T follicular helper cell (primary cell): ENCODE results near the gene NHLRC2.
"Not testable (repeated sequence)": the region's sequence is repeated elsewhere in the genome, so short reads cannot be mapped to it uniquely, and the experiment has no call there.

Source experiments
- DNase-seq: peaks from one replicate; pipeline ENCODE4 v3.0.0-alpha.2; 2020; ENCODE audit warnings: low read depth
- total RNA-seq, 2 experiments: gene quantifications; one replicate each; lab custom pipeline; 2026; lab: John Stamatoyannopoulos, UW

NHLRC2 gene
- total RNA-seq = 22.6 to 29.0 reads per million in 2 experiments

DNA sequence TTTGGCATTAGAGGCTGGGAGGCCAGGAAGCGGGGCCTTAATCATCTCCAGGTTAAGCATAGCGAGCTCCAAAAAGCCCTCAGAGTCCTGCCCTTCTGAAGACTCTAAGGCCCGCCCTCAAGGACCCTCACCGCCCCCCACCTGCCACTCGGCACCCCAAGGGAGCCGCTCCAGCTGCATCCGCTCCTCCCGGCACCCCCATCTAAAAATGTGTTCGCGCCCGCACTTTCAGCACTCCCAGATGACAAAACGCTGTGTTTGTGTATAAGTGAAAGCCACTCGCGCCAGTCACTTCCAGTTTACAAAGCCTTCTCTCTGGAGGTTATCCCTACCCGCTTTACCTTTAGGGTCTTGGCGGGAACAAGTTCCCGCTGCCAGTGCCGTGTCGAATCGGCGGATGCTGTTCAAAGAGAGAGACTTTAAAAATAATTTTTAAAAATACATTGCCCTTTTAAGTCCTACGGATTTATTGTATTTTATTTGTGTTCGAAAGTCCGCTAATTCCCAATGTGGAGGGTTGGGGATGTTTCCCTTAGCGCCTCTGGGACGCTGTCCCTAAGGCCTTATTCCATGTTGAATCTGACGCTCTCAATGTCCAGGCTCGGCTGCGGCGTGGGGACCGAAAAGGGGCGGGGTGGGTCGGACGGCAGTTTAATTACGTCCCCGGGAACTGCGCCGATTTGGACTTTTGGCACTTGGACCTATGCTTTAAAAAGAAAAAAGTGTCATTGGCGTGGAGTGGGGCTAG is at the start of gene NHLRC2, which contains the start of gene DCLRE1A:
Gene NHLRC2, plus strand, starts transcription at position 649 of the 748 bp plus-strand sequence. CDS start 212 bp downstream, outside the sequence.
Gene DCLRE1A, minus strand, starts transcription at position 70 of the 748 bp plus-strand sequence. CDS start 900 bp downstream, outside the sequence.
- peak; percentile 41 for DNase-seq

DNA sequence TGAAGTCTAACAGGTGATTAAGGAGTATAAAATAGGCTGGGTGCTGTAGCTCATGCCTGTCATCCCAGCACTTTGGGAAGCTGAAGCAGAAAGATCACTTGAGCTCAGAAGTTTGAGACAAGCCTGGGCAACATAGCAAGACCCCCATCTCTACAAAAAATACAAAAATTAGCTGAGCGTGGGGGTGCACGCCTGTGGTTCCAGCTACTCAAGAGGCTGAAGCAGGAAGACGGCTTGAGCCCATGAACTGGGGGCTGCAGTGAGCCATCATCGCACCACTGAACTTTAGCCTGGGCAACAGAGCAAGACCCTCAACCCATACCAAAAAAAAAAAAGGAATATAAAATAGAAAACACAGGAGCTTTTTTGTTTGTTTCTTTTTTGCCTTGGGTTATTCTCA is 48.0 kb upstream of the NHLRC2 start:
- no peak for DNase-seq

DNA sequence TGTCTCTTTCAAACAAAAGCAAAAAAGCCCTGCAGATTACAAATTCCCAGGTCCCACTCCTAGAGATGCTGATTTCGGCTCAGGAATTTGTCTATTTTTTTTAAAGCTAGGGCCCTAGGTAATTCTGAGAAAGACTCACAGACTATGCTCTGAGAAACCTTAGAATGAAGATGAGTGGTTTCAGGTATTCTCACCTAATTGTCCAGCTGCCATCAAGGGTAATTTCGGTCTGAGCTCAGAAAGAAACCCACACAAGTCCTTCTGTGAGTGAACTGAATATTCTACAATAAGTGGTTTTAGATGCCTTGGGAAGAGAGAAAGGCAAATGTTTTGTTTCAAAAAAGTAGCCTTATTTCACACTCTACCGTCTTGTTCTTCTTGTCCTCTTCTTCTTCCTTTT is 46.3 kb upstream of the NHLRC2 start:
- no peak for DNase-seq

GRCh38 chr10:113814700-113815099 is 39.8 kb upstream of the NHLRC2 start:
- not testable (repeated sequence) for DNase-seq

- no peak for DNase-seq
Measured at GRCh38 chr10:113819989-113820388, 34.5 kb upstream of the NHLRC2 start.

DNA sequence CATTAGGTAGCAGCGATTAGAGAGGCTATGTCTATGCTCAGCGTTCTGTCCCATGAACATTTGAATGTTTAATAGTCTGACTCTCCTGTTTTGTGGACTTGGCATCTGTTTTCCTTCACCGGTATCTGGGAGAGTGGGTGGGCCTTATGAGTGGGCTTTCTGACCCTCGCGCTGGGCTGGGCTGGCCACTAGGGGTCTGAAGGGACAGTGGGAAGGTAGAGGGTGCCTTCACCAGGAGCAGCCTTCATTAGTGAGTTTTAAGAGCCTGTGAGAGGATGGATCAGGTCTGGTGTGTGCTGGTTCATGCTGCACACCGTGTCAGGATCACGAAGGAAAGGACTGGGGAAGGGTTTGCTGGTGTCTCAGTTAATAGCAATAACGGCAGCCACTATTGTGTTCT is 34.0 kb upstream of the NHLRC2 start:
- no peak for DNase-seq

- not testable (repeated sequence) for DNase-seq
Measured at GRCh38 chr10:113821306-113821705, 33.2 kb upstream of the NHLRC2 start.

DNA sequence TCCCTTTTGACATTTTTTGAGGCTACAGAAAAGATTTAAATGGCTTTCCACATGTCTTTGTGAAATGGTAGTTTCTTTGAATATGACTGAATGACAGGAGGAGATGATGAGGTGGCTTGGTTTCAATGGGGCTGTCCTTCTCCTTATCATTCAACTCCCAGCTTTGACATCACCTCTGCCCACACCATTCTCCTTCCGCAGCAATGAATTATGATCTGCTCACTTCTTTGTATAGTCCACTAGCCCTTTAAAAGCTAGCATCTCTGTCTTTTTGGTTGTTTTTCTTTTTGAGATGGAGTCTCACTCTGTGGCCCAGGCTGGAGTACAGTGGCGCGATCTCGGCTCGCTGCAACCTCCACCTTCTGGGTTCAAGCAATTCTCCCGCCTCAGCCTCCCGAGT is 32.3 kb upstream of the NHLRC2 start:
- DNase-seq = no peak

- no peak for DNase-seq
Measured at GRCh38 chr10:113823389-113823788, 31.1 kb upstream of the NHLRC2 start.

GRCh38 chr10:113825791-113826190 is 28.7 kb upstream of the NHLRC2 start:
- DNase-seq = no peak

GRCh38 chr10:113828567-113828966 is 25.9 kb upstream of the NHLRC2 start:
- not testable (repeated sequence) for DNase-seq

- no peak for DNase-seq
Measured at GRCh38 chr10:113842171-113842570, 12.3 kb upstream of the NHLRC2 start.

DNA sequence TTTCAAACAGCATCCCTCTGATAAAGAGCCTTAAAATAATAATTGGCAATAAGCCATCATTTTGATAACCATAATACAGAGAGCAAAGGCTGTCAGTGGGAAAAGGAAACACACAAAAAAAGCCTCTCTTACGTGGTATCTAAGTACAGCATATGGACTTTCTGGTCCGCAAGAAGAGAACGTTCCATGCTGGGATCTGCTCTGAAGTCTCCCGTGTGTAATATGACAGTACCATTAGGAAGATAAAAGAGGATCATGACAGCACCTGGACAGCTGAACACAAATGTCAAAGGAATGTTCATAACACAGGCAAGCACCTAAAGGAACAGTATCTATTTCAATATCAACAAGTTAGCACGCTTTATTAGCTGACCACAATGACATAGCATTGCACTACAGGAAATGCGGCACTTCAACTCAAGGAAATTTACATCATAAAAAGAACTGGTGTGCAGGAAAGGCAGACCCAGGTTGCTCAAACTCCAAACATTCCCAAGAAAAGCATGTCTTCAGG is 10.4 kb upstream of the NHLRC2 start:
- DNase-seq = no peak

GRCh38 chr10:113846036-113846435 is 8.4 kb upstream of the NHLRC2 start:
- no peak for DNase-seq

- DNase-seq = no peak
Measured at GRCh38 chr10:113849140-113849803, 5.2 kb upstream of the NHLRC2 start.

- DNase-seq = no peak
Measured at GRCh38 chr10:113849946-113850345, 4.5 kb upstream of the NHLRC2 start.

DNA sequence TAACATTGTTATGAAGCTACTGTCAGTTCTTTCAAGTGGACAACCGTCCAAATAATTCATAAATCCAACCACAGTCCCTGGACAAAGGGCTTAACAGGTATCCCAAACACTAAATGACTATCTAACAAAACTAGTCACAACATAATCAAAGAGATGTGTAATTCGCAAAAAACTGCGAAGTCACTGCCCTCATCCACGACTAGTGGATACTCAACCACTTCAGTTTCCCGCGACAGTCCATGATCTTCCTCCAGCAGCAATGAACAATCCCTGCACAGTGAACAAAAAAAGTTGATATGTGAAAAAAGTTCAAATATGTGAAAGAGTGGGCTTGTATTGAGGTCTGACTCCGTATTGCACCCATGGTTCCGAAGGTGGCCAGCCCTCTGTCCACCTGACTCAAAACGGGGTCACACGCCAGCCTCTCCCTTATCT is 866 bp upstream of the NHLRC2 start:
- DNase-seq = no peak

DNA sequence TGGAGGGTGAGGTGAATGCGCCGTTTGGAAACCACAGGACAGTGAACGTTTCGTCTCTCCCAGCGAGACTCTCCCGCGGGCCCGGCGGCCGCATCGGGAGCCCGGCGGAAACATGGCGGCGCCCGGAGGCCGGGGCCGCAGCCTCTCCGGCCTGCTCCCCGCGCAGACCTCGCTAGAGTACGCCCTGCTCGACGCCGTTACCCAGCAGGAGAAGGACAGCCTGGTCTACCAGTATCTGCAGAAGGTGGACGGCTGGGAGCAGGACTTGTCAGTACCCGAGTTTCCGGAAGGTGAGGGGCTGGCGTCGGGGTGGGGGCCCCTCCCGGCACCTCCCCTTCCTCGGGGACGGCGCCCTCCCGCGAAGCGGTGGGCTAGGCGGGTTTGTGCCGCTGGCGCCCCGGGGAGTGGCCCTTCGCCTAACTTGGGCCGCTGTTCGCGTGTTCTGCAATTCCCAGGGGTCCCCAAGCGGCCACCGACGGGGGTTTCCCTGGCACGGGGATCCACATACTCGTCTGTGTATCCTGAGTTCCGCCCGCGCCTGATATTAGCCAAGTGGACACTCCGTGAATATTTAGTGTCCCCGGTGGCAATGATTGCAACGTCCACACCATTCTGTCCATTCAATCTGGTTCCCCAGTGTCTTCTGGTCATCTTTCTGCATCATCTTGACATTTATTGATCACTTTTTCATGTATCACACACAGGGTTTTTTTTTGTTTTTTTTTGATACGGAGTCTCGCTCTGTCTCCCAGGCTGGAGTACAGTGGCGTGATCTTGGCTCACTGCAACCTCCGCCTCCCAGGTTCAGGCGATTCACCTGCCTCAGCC is 514 bp downstream of the NHLRC2 start:
- DNase-seq = peak; percentile 19

DNA sequence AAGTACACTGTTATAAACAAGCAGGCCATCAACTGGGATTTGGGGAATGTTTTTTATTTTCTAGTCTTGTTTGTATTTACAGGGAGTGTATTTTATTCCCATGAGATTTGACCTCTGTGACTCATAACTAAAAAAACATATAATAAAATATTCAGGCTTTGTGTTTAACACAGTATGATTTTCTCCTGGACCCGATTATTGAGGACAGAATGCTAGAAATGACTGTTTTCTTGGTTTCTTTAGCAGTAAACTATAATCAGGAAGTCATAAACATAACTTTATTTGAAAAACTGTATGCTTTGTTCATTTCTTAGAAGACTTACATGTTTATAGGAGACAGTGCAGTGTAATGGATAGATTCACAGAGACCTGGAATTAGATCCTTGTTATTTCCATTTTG is 2.1 kb downstream of the NHLRC2 start:
- no peak for DNase-seq

DNA sequence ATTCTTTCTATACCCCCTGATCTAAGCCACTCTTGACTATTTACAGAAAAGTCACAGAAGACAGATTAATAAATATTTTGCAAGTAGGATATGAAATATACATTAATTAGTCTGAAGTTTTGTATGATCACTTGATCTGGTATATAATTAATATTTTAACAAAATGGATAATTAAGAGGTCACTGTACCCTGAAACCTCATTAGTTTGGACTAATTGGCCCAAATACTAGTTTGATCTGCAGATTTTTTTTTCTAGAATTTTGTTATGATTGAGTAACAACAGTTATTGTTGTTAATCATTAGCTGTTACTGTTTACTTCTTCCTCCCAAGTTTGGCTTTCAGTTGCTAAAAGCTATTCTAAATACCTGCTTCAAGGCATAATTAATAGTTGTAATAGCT is 2.7 kb downstream of the NHLRC2 start:
- DNase-seq = no peak

DNA sequence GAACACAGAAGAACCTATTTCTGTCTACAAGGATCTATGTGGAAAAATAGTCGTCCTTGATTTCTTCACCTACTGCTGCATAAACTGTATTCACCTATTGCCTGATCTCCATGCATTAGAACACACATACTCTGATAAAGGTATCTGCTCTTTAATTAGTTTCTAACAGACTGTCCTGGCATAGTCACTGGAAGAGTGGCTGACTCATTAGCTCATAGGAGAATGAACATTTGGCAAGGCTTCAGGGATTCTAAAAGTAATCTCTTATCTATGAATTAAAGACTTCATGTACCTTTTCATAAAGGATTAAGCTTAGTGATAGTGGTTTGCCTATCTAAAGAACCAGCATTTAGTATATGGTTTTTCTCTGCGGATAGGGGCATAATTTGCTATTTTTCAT is 4.1 kb downstream of the NHLRC2 start:
- DNase-seq = no peak

GRCh38 chr10:113859261-113859660 is 4.8 kb downstream of the NHLRC2 start:
- DNase-seq = no peak
